Measurements from ENCODE around the gene FBXO21. TPM values are rescaled to one million over a fixed set of nuclear protein-coding genes. Genes with fewer than 3 reads are reported as not detected.
A peak's percentile ranks its signal among the peaks of the same experiment; 100 is the strongest.

FBXO21 gene
- total and polyA plus RNA-seq, 9 donors = 47.8 to 287 (median 116) TPM

DNA sequence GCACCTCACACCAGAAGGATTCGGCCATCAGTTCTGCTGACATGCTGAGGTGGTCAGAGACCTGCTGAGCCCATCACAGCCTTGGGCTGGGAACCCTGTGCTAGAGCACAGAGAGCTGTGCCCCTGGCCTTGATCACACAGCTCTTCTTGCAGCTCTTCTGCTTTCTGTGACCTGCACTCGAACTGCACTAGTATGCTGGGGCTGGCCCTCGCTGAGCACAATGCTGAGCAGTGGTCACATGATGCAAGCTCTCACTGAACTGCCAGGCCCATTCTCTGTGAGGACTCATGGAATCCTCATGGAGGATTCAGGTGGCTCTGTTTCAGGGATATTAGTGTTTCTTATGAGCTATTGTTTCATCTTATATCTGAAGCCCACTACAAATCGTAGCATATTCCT, 22.5 kb downstream of the FBXO21 start:
- Histone ChIP-seq H3K4me3 (no peak overlapping the region), H3K4me1 (ENCODE audit: insufficient read depth) (no peaks in the 10 kb centered on the region), H3K36me3 (no peaks in the 10 kb centered on the region), H3K9me3 (no peaks in the 10 kb centered on the region), H3K27me3 (no peaks in the 10 kb centered on the region), H3K27ac (no peak overlapping the region)
- intact Hi-C loops (cut with DNase I) = no loop called here
- DNase-seq = no peak
- TF ChIP-seq EP300 (IDR thresholded peaks at IDR 0.05) (no peak), POLR2A (IDR thresholded peaks at IDR 0.05) (no peak)
- TF ChIP-seq, protein P1, sequence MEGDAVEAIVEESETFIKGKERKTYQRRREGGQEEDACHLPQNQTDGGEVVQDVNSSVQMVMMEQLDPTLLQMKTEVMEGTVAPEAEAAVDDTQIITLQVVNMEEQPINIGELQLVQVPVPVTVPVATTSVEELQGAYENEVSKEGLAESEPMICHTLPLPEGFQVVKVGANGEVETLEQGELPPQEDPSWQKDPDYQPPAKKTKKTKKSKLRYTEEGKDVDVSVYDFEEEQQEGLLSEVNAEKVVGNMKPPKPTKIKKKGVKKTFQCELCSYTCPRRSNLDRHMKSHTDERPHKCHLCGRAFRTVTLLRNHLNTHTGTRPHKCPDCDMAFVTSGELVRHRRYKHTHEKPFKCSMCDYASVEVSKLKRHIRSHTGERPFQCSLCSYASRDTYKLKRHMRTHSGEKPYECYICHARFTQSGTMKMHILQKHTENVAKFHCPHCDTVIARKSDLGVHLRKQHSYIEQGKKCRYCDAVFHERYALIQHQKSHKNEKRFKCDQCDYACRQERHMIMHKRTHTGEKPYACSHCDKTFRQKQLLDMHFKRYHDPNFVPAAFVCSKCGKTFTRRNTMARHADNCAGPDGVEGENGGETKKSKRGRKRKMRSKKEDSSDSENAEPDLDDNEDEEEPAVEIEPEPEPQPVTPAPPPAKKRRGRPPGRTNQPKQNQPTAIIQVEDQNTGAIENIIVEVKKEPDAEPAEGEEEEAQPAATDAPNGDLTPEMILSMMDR (IDR thresholded peaks at IDR 0.05) = no peak
- 84 to 92% (median 86%) methylated on average over 4 of the region's 4 CpGs for WGBS, 3 donors

DNA sequence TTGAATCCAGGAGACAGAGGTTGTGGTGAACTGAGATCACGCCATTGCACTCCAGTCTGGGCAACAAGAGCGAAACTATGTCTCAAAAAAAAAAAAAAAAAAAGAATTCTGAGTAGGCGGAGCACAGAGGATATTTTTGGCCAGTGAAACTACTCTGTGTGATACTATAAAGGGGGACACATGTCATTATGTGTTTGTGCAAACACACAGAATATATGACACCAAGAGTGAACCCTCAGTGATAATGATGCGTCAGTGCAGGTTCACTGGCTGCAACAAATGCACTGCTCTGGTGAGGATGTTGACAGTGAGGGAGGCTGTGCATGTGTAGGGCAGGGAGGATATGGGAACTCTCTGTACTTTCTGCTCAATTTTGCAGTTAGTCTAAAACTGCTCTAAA, 24.2 kb downstream of the FBXO21 start:
- Histone ChIP-seq H3K9me3 (no peaks in the 10 kb centered on the region), H3K27ac (no peak overlapping the region), H3K4me3 (no peak overlapping the region), H3K4me1 (ENCODE audit: insufficient read depth) (peaks cover 10% of the 10 kb centered on the region), H3K27me3 (no peaks in the 10 kb centered on the region), H3K36me3 (no peaks in the 10 kb centered on the region)
- intact Hi-C loops (cut with DNase I) = no loop called here
- TF ChIP-seq, protein P1 (IDR thresholded peaks at IDR 0.05) = no peak
- TF ChIP-seq POLR2A (IDR thresholded peaks at IDR 0.05) (no peak), EP300 (IDR thresholded peaks at IDR 0.05) (no peak)
- 71 to 82% (median 79%) methylated on average over 4 of the region's 4 CpGs for WGBS, 3 donors
- no peak for DNase-seq

DNA sequence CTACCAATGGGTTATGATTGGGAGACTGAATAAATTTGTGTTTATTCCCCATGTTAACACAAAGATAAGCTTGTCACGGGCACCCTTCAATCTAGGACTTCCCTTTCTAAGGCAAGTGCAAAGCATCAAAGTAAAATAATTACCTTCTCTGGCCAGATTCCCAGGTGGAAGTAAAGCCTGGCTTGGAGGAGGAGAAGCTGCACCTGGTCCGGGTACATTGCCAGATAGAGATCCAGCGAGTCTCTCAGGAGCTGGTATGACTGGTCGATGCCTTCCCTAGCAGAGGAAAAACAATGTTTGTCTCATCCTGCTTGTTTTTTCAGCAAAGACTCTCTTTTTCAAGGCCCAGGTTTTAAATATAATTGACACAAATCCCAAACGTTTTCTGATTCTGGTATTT, 24.9 kb downstream of the FBXO21 start:
- 57 to 64% (median 63%) methylated on average over 5 of the region's 5 CpGs for WGBS, 3 donors

DNA sequence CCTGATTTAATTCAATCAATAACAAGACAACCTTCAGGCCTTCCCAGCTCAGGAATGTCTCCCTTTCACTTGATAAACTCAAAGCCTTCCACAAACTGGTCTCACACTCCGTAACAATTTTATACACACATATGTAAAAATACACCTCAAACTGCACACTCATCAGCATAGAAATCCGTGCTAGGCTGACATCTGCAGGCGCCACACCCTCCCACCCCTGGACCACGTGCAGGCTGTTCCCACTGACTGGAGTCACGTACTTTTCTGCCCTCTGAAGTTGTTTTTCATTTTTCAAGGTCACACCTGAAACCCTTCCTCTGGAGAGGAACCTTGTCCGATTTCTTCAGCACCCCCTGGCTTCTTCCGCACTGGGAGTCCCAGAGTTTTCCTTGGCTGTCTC, 27.6 kb downstream of the FBXO21 start:
- no peaks in the 10 kb centered on the region for H3K9me3 ChIP-seq
- 40 to 43% (median 41%) methylated on average over 7 of the region's 7 CpGs for WGBS, 3 donors
- H3K27ac ChIP-seq = no peak overlapping the region
- H3K4me3 ChIP-seq = no peak overlapping the region
- no peaks in the 10 kb centered on the region for H3K36me3 ChIP-seq
- no peak for TF ChIP-seq POLR2A (IDR thresholded peaks at IDR 0.05)
- no peak for TF ChIP-seq EP300 (IDR thresholded peaks at IDR 0.05)
- TF ChIP-seq, protein P1 (IDR thresholded peaks at IDR 0.05) = no peak
- peaks cover 10% of the 10 kb centered on the region for H3K4me1 ChIP-seq (ENCODE audit: insufficient read depth)
- intact Hi-C loops (cut with DNase I) = no loop called here
- no peaks in the 10 kb centered on the region for H3K27me3 ChIP-seq
- peak in 1 of 5 donors; percentile 42 for DNase-seq

More for the DNA sequence above, 24.9 kb downstream of the FBXO21 start:
- Histone ChIP-seq H3K9me3 (no peaks in the 10 kb centered on the region), H3K36me3 (no peaks in the 10 kb centered on the region), H3K4me1 (ENCODE audit: insufficient read depth) (peaks cover 10% of the 10 kb centered on the region), H3K27me3 (no peaks in the 10 kb centered on the region), H3K4me3 (no peak overlapping the region), H3K27ac (no peak overlapping the region)
- TF ChIP-seq, protein P1 (IDR thresholded peaks at IDR 0.05) = no peak
- TF ChIP-seq EP300 (IDR thresholded peaks at IDR 0.05) (no peak), POLR2A (IDR thresholded peaks at IDR 0.05) (no peak)
- DNase-seq = no peak
- intact Hi-C loops (cut with DNase I) = no loop called here
